Activated CD4-positive, alpha-beta T cell treated with anti-CD3 and anti-CD28 coated beads, Interleukin-2, amount 50 U/mL, for 16 hours (primary cell): ENCODE measurements around the gene ARPC5L.
"Not testable (repeated sequence)": the region's sequence is repeated elsewhere in the genome, so short reads cannot be mapped to it uniquely, and the experiment has no call there.

Source experiments
- DNase-seq: peaks from one replicate; pipeline ENCODE4 v3.0.0-alpha.2; 2020

The ARPC5L gene

GRCh38 chr9:124861342-124862229, at the start of gene ARPC5L, which contains the start of gene RPL35:
TSS of gene ARPC5L (plus strand) at chr9:124862130. CDS start at chr9:124869291, 7,161 bp downstream.
TSS of gene RPL35 (minus strand) at chr9:124861957. CDS start at chr9:124861912, 45 bp downstream.
- DNase-seq: peak; percentile 97

- no peak for DNase-seq
Observed at GRCh38 chr9:124812441-124812876, 49.5 kb upstream of the ARPC5L start.

- DNase-seq: no peak
Observed at GRCh38 chr9:124813041-124813440, 48.9 kb upstream of the ARPC5L start.

GRCh38 chr9:124813501-124814163, 48.3 kb upstream of the ARPC5L start:
- DNase-seq: no peak

GRCh38 chr9:124814164-124814535, 47.8 kb upstream of the ARPC5L start:
- DNase-seq: no peak

- no peak for DNase-seq
Observed at GRCh38 chr9:124815601-124816000, 46.3 kb upstream of the ARPC5L start.

- no peak for DNase-seq
Observed at GRCh38 chr9:124818431-124819281, 43.3 kb upstream of the ARPC5L start.

- no peak for DNase-seq
Observed at GRCh38 chr9:124820698-124821623, 41.0 kb upstream of the ARPC5L start.

GRCh38 chr9:124828489-124829333, 33.2 kb upstream of the ARPC5L start:
- no peak for DNase-seq

- no peak for DNase-seq
Observed at GRCh38 chr9:124829334-124829669, 32.6 kb upstream of the ARPC5L start.

- no peak for DNase-seq
Observed at GRCh38 chr9:124830593-124830992, 31.3 kb upstream of the ARPC5L start.

- no peak for DNase-seq
Observed at GRCh38 chr9:124831642-124832364, 30.1 kb upstream of the ARPC5L start.

GRCh38 chr9:124834591-124834990, 27.3 kb upstream of the ARPC5L start:
- DNase-seq: no peak

GRCh38 chr9:124835026-124835557, 26.8 kb upstream of the ARPC5L start:
- DNase-seq: no peak

- not testable (repeated sequence) for DNase-seq
Observed at GRCh38 chr9:124838132-124838531, 23.8 kb upstream of the ARPC5L start.

- DNase-seq: not testable (repeated sequence)
Observed at GRCh38 chr9:124838567-124839275, 23.2 kb upstream of the ARPC5L start.

GRCh38 chr9:124839612-124840299, 22.2 kb upstream of the ARPC5L start:
- DNase-seq: no peak

GRCh38 chr9:124840300-124840833, 21.6 kb upstream of the ARPC5L start:
- DNase-seq: no peak
